NCI-H2107 (cell line): ENCODE measurements around the gene ARPC3.
"Not testable (repeated sequence)": the region's sequence is repeated elsewhere in the genome, so short reads cannot be mapped to it uniquely, and the experiment has no call there.

Source experiments
- DNase-seq: peaks from one replicate; lab custom pipeline; 2025; lab: John Stamatoyannopoulos, UW

The ARPC3 gene

DNA sequence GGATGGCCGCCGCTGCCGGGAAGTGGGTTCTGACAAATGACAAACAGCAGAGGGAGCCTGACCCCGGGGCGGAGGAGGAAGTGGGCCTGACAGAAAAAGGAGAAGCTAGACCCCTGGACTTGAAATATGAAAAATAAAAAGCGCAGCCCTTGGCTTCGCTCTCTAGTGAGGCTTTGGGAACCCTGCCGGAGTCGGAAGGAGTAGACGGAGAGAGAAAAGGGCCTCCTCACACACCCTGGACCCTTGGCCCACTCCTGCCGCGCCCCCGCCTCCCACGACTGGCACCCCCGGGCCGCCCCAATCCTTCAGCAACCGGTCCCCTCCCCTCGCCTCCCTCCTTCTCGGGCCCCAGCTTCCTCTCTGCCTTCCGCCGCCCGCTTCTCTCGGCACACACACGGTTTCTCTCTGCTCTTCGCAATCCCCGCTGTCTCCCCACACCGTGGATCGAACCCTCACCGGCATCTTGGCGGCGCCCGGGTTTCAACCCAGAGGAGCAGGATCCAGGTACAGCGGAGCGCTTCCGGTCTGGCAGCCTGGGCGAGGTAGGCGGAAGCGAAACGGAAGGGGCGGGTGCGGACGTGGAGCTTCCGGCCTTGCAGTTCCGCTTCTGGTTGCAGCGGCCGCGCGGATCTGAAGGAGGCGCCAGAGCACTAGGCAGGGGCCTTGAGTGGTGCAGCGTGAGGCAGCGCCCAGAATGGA, at the start of gene ARPC3:
TSS of gene ARPC3 (minus strand) at position 539 of the 699 bp plus-strand sequence. CDS start at position 462, 77 bp downstream.
- DNase-seq = peak; percentile 94

- DNase-seq = no peak
These were observed 49.0 kb upstream of the ARPC3 start for GRCh38 chr12:110498984-110499706.

- DNase-seq = no peak
These were observed 25.3 kb upstream of the ARPC3 start for GRCh38 chr12:110475426-110475825.

DNA sequence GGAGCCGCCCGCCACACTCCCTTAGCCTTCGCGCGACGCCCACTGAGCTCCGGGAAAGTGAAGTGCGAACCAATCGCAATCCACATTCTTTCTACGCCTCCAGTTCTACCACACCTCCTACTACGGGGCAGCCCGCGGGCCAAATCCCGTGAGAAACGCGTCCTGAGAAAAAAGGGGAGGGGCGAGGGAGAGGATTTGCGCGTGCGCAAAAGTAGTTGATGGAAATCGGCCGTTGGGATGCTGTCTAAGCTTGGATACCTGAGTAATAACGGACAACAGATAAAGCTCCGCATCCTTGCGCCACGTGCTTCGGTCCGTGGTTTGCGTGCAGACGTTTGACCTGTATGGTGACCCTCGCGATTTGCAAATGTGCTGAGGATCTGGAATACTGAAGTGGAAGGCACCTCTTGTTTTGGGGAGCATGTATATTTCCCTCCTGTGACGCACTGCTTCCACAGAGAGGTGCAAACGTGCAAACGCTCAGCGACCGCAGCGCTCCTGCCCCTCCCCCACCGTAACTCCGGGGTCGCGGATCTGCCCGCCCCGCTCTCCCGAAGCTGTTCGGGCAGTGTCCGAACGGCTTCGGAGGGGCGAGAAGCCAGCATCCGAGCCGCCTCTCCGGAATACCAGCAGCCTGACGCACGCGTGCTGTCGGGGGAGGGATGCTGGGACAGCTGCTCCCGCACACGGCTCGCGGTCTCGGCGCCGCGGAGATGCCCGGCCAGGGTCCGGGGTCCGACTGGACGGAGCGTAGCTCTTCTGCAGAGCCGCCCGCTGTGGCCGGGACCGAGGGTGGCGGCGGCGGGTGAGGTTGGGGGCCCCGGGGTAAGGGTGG, 18.3 kb upstream of the ARPC3 start, which contains the start of the genes FAM216A and GPN3:
TSS of gene FAM216A (plus strand) at position 632 of the 835 bp plus-strand sequence. CDS start at position 663, 31 bp downstream.
TSS of gene GPN3 (minus strand) at position 44 of the 835 bp plus-strand sequence. CDS start 54 bp downstream, outside the sequence.
- peak; percentile 99 for DNase-seq

GRCh38 chr12:110467847-110468213, 17.7 kb upstream of the ARPC3 start:
- no peak for DNase-seq

- DNase-seq = no peak
These were observed 16.7 kb upstream of the ARPC3 start for GRCh38 chr12:110466791-110467190.

- not testable (repeated sequence) for DNase-seq
These were observed 15.6 kb upstream of the ARPC3 start for GRCh38 chr12:110465765-110466164.

- DNase-seq = no peak
These were observed 14.9 kb upstream of the ARPC3 start for GRCh38 chr12:110465024-110465423.

GRCh38 chr12:110461189-110461588, 11.1 kb upstream of the ARPC3 start:
- DNase-seq = not testable (repeated sequence)

GRCh38 chr12:110458756-110459155, 8.6 kb upstream of the ARPC3 start:
- DNase-seq = no peak

DNA sequence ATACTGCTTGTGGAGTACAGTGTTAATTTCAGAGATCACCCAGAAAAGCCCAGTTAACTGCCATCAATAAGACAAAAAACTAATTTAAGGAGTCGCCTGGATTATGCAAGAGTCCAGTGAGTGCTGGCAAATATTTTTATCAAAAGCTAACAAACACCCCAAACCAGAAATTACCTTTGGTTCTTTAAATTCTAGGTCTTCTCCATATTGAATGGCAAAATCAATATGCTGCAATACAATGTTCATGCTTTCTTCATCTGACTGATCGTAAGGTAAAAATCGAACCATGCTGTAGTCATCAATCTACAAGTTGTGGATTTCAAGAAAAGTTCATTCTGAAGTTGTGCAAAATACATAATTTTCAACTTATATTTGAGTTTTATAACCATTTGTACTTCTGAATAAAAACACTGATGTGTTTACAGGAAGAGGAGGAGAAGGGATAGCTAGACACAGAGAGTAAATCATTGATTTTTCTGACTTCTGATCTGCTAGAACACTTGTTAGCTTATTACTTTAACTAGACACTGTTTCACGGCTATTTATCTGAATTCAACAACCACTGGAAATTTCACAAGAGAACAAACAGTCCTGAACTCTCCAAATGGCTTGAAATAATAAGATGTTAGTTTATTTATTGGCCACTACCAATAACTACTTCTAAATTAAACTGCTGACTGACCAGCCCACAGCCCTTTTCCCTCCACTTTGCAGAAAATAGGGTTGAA, 3.6 kb upstream of the ARPC3 start:
- DNase-seq = no peak

GRCh38 chr12:110451263-110451662, 1.1 kb upstream of the ARPC3 start:
- DNase-seq = no peak

DNA sequence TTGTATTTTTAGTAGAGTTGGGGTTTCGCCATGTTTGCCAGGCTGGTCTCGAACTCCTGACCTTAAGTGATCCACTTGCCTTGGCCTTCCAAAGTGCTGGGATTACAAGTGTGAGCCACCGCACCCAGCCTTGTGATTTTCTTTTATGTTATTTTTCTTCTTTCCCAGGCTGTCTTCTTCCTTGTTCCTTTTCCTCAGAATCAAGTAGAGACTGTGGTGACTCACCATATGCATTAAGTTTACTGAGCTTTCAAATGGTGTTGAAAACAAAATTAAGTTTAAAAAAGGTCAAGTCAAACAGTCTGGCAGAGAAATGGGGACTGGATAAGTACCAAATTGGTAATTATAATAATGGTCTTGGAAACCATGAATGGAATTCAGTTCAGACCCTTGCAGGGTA, 5.7 kb downstream of the ARPC3 start:
- DNase-seq = no peak

DNA sequence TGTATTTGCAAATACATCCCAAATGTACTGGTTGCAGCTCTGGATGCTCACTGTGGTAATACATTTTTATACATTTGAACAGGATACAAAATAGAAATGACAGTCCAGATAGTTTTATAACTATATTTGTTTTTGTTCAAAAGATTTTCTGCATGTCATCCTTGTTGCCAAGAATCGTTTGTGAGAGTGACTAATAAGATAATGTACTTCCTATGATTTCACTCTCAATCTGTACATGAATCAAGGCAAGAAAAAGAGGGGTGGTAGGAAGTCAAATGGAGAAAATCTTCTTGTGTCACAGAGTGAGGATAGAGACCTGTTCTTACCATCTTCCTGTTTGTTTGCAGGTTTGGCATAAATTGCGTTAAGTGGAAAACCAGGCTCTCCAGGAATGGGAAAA, 13.9 kb downstream of the ARPC3 start:
- DNase-seq = no peak

DNA sequence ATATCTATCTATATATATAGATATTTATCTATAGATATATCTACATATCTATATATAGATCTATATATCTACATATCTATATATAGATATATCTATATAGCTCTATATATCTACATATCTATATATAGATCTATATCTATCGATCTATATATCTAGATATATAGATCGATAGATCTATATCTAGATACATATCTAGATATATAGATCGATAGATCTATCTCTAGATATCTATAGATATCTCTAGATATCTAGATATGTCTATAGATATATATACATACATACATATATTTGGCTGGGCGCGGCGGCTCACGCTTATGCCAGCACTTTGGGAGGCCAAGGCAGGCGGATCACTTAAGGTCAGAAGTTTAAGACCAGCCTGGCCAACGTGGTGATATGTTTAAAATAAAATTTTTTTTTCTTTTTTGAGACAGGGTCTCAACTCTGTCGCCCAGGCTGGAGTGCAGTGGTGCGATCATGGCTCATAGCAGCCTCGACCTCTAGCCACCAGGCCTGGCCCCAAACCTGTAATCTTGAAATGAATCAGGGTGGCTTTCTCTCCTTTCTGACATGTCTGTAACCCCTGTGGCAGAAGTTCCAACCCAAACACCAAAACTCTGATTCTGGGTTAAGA, 18.1 kb downstream of the ARPC3 start:
- DNase-seq = no peak

DNA sequence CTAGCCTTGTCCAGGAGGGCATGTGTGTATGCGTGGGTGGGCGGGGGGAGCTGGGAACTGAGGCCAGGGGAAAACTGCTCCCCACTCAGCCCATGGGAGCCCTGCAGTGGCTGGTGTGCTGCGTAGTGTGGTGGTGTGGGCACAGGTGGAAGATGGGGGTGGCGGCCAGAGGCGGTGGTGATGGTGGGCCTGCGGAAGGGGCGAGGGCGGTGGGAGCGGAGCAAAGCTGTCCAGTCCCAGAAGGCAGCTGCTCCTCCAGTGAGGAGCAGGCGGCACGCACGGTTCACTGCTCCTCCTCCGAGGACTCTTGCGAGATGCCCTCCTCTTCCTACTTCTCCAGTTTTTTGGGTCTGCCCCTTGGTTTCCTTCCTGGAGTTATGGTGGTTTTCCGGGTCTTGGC, 20.5 kb downstream of the ARPC3 start:
- not testable (repeated sequence) for DNase-seq

DNA sequence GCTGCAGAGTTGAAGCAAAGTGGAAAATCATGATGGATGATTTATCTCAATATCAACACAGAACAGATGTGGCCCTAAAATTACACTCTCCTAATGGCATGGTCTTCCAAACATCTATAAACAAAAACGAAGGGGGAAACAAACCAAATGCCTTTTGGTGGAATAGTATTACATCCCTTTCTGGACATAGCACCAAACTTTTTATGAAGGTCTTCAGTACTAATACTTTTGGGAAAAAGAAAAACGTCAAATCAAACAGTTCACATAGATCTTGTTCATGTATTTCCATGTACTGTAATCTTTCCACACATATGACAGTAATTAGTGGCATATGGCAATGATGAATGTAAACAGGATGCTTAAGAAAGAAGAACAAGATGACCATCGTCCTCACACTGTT, 23.7 kb downstream of the ARPC3 start:
- no peak for DNase-seq

GRCh38 chr12:110424237-110424636, 25.9 kb downstream of the ARPC3 start:
- DNase-seq = no peak

- DNase-seq = no peak
These were observed 28.4 kb downstream of the ARPC3 start for GRCh38 chr12:110421701-110422100.

- no peak for DNase-seq
These were observed 28.9 kb downstream of the ARPC3 start for GRCh38 chr12:110421159-110421661.

GRCh38 chr12:110420644-110421043, 29.5 kb downstream of the ARPC3 start:
- DNase-seq = not testable (repeated sequence)
